TTC549 (cell line): ENCODE data around the gene HLA-DQB1.
"Not testable (repeated sequence)": the region's sequence is repeated elsewhere in the genome, so short reads cannot be mapped to it uniquely, and the experiment has no call there.

Experiments
- FAIRE-seq: peaks from 2 replicates; lab custom pipeline; 2012; peaks lifted over from hg19 to GRCh38; lab: Jason Lieb, UNC

Gene HLA-DQB1

DNA sequence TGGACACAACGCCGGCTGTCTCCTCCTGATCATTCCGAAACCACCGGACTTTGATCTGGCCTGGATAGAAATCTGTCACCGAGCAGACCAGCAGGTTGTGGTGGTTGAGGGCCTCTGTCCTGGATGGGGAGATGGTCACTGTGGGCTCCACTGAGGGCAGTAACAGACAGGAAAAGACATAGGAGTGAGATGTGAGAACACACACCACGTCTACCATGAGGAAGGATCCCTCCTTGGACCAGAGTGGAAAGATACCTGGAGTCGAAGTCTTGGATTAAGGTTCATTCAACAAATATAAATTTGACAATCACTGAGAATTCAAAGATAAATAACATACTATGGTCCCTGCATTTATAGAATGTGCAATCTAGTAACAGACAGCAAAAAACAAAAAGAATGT is 4.4 kb downstream of the HLA-DQB1 start:
- FAIRE-seq: no peak

DNA sequence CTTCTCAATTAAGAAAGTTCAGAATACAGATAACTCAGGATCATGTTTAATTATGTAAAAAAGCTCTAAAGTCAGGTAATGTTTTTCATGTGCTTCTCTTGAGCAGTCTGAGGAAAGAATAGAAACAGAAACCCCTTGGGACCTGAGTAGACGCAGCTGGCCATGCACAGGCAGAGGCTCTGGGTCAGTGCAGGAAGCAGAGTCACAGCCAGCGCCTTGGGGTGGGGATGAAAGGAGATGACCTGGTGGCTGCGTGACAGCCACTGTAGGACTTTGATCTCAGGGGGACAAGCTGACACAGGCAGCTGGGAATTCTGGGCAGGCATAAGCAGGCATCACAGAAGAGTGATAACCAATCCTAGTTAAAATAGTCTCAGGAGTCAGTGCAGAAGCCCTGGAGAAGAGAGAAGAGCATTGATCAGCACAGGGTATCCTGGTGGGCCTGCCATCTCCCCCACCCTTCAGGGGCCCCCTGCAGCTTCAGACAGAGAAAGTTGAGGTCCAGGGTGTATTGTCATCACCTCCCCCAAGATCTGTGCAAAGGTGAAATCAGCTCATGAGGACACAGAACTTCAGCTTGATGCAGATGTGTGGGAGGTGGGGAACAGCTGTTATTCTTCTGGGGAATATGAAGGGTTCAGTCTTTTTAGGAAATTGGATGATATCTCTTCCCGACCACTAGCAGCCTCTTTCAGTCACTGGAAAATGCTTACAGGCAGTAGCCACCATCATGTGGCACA is 6.4 kb downstream of the HLA-DQB1 start:
- no peak for FAIRE-seq

DNA sequence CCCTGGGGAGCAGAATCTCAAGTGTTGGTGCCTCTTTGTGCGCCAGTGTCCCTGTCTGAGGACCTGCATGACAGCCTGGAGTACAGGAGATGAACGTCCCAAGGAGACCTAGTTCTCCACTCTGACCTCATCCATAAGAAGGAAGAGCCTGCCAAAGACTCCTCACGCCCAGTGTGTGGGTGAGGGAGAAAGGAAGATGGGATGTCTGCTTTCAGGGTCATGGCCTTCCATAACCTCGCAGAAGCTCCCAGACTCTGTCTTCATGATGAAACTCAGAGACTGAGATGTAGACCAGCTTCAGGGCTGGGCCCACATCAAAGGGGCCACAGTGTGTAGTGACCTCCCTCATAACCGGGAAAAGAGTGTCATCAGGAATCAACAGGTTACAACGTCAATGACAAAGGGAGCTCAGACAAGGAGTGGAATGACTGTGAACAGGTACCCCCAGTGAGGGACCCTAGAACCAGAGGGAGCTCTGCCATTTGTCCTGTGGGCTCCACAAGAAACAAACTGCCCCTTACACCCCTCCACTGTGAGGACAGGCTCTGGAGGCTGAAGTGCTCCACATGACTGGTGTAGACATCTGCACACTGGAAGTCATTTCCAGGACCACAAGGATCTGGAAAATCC is 8.1 kb downstream of the HLA-DQB1 start:
- FAIRE-seq: no peak

DNA sequence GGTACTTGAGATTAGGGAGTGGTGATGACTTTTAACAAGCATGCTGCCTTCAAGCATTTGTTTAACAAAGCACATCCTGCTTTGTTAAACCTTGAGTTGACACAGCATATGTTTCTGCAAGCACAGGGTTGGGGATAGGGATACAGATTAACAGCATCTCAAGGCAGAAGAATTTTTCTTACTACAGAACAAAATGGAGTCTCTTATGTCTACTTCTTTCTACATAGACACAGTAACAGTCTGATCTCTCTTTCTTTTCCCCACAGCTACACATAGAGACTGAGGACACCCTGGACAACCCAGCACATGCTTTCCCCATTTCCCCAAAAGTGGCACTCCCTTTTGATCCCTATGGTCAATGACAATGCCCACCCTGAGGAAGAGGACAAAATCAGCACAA is 8.6 kb downstream of the HLA-DQB1 start:
- FAIRE-seq: not testable (repeated sequence)

DNA sequence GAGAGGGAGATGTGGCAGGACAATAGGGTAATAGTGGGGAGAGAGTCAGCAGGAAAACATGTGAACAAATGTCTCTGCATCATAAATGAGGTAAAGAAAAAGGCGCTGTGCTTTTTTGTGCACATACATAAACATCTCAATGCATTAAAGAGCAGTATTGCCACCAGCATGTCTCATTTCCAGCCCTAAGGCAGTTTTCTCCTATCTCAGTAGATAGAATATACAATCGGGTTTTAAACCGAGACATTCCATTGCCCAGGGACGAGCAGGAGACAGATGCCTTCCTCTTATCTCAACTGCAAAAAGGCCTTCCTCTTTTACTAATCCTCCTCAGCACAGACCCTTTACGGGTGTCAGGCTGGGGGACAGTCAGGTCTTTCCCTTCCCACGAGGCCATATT is 9.1 kb downstream of the HLA-DQB1 start:
- not testable (repeated sequence) for FAIRE-seq

DNA sequence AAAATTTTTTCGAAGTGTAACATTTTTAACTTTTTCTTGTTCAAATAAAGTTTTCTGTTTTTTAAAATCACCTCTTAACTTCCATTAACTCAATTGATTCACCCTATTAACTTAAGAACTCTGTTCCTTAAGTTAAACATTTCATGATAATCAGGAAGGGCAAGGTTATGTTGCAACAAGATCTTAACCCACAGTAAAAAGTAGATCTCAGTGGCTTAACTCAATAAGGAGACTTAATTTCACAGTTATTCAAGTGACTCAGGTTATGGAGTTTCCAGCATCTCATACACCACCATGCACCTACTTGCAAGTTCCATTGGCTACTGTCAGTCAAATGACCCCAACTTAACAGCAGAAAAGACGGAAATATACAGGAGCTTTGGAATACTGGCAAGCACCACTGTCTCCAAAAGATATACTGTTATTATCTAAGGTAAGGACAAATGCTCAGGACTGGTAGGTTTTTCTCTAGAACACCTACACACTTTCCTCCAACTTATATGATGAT is 11.2 kb downstream of the HLA-DQB1 start:
- FAIRE-seq: no peak

DNA sequence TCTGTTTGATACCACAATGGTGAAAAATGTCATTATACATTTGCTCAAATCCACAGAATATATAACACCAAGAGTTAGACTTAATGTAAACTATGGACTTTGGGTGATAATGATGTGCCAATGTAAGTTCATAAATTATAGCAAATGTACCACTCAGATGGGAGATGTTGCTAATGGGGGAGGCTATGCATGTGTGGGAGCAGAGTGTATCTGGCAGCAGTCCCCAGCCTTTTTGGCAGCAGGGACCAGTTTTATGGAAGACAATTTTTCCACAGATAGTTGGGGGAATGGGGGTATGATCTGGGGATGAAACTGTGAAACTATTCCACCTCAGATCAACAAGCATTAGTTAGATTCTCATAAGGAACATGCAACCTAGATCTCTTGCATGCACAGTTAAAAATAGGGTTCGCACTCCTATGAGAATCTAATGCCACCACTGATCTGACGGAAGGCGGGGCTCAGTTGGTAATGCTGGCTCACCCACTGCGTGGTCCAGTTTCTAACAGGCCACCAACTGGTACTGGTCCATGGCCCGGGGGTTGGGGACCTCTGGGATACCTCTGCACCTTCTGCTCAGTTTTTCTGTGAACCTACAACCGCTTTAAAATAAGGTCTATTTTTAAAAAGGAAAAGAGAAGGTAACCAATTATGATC is 21.3 kb downstream of the HLA-DQB1 start:
- no peak for FAIRE-seq

DNA sequence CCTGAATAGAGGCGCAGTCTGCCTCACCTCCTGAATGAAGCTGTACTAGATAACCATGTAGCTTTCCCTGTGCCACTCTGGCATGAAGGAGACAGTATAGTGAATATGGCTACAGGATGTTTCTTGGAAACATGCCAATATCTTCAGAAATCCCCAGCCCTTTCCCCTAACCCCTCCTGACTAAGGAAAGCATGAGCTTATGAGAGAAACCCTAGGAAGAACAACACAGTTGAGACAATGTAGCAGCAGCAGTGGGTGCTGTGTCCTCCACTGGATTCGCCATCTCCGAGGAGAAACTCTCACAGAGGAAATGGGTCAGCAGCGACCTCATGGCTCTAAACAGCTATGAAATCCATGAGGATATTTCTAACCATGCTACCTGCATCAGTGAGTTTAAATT is 22.6 kb downstream of the HLA-DQB1 start:
- no peak for FAIRE-seq

DNA sequence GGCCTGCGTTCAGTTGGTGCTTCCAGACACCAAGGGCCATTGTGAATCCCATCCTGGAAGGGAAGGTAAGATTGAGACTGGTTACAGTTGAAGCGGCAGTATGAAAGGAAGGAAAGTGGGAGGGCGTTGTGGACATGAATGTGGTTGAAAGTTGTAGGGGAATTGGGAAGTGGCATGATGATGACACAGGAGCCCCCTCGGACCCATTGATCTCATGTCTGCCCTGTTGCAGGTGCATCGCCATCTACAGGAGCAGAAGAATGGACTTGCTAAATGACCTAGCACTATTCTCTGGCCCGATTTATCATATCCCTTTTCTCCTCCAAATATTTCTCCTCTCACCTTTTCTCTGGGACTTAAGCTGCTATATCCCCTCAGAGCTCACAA is 23.7 kb downstream of the HLA-DQB1 start:
- no peak for FAIRE-seq

DNA sequence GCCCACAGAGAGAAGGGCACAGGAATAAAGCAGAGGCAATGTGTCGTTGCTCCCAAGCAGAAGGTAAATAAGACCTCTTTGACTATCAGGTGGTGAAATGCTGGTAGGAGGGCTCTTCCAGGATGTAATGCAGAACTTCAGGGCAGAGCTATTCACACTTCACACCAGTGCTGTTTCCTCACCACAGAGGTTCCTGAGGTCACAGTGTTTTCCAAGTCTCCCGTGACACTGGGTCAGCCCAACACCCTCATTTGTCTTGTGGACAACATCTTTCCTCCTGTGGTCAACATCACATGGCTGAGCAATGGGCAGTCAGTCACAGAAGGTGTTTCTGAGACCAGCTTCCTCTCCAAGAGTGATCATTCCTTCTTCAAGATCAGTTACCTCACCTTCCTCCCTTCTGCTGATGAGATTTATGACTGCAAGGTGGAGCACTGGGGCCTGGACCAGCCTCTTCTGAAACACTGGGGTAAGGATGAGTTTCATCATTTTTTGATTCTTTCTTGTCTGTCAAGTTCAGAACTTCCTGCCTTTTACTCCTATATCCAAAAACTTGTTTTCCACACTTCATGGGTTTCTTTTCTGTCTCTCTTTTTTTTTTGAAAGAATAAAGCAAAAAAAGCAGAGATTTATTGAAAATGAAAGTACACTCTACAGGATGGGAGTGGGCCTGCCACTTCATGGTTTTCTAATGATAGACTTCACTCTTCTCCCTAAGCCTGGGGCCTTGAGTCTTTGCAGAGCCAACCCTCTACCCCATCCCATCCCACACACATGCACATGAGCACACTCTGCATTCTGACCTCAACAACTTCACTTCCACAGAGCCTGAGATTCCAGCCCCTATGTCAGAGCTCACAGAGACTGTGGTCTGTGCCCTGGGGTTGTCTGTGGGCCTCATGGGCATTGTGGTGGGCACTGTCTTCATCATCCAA is 24.4 kb downstream of the HLA-DQB1 start:
- FAIRE-seq: not testable (repeated sequence)

DNA sequence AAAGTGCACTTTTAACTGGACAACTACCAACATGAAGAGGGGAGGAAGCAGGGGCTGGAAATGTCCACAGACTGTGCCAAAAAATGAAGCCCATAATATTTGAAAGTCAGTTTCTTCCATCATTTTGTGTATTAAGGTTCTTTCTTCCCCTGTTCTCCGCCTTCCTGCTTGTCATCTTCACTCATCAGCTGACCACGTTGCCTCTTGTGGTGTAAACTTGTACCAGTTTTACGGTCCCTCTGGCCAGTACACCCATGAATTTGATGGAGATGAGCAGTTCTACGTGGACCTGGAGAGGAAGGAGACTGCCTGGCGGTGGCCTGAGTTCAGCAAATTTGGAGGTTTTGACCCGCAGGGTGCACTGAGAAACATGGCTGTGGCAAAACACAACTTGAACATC is 25.3 kb downstream of the HLA-DQB1 start:
- no peak for FAIRE-seq

DNA sequence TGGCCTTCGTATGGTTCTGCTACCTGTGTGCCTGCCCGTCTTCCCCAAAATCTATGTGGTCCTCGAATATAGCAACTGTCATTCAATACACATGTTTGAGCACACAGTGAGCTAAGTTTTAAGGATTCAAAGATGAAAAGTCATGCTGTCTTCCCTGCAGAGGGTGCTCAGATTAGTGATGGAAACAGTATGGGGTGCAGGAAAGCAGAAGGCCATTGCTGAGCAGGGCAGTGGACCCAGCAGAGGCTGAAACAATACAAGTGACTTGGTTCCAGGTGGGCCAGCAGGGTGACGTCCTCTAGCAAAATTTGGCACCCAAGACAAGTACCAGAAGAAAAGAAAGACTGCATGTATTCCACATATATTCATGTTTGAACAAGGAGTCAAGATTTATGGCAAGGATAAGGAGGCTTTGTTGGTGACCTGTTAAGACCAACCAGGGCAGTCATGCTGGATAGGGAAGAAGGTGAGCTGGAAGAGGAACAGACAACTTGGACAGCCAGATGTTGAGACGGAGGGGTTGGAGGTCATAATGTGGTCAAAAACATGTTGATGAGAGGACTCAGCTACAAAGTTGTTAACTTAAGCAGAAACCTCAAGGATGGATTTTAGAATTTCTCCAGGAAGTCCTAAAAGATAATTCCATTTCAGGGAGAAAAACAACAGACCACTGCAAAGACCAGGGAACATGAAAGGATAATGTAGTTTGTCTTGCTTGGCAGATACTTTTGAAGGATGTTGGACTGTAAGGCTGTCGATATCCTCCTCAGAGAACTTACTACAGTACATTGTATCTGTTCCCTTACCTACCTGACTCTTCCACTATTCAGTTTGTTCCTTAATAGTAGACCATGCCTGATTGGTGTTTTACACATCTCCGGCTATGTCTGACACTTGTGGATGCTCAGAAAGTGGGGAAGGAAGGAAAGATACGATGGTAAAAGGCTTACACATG is 26.7 kb downstream of the HLA-DQB1 start:
- FAIRE-seq: no peak

DNA sequence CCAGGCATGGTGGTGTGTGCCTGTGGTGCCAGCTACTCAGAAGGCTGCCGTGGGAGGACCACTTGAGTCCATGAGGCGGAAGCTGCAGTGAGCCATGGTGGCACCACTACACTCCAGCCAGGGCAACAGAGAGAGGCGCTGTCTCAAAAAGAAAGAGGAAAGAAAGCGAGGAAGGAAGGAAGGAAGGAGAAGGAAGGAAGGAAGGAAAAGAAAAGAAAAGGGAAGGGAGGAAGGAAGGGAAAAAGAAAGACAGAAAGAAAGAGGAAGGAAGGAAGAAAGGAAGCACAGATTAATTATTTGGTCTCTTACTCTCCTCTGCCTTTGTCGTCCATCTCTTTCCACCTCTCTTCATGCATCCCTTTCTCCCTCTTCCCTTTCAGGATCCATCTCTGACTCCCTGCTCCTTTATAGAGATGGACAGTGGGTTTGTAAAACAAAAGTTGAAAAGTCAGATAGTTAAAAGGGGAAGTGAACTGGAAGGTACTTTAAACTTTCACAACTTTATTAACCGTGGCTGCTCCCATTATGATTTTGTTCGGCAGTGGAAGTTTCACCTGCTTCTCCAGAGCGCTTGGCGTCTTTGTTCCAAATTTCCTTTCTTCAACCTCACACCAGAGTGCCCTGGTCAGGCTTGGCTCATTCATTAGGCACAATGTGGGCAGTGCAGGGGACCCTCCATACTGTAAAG is 27.8 kb downstream of the HLA-DQB1 start:
- no peak for FAIRE-seq

DNA sequence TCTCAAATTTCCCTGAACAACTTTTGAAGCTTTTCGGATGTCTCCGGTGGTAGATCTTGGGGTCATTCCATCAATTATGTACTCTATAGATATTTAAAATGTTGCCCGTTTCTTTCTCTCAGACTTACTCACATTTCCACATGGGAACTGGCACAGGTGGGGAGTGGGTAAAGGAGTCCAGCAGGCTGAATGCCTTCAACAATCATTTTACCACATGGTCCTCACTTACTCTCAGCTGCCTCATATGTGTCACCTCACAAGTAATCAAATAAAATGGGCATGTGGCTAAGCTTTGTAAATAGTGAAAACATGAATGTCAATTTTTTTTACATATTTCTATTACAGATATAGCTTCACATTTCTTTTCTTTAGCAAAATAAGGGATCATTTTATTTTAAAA is 28.6 kb downstream of the HLA-DQB1 start:
- no peak for FAIRE-seq

DNA sequence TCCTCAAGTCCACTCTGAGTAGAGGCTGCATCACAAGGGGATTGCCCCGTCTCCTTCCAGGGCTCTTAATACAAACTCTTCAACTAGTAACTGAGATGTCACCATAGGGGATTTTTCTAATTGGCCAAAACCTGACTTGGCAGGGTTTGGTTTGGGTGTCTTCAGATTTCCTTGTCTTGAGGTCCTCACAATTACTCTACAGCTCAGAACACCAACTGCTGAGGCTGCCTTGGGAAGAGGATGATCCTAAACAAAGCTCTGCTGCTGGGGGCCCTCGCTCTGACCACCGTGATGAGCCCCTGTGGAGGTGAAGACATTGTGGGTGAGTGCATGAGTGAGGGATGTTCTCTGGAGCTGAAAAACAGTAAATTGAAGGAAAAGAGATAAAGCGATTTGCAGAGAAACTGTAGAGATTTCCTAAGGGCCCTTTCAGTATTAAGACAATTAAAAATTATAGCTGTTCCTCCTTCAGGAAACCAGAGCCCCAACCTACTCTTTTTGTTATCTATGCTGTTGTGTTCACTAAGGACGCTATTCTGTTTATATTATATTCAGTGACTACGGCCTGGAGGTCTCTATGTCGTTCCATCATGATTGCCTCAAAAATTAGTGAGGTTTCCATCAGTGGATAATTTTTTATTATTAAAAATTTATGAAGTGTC is 29.1 kb downstream of the HLA-DQB1 start, which contains the start of gene HLA-DQA1:
TSS of gene HLA-DQA1 (plus strand) at position 188 of the 662 bp plus-strand sequence. CDS start at position 241, 53 bp downstream.
- no peak for FAIRE-seq

DNA sequence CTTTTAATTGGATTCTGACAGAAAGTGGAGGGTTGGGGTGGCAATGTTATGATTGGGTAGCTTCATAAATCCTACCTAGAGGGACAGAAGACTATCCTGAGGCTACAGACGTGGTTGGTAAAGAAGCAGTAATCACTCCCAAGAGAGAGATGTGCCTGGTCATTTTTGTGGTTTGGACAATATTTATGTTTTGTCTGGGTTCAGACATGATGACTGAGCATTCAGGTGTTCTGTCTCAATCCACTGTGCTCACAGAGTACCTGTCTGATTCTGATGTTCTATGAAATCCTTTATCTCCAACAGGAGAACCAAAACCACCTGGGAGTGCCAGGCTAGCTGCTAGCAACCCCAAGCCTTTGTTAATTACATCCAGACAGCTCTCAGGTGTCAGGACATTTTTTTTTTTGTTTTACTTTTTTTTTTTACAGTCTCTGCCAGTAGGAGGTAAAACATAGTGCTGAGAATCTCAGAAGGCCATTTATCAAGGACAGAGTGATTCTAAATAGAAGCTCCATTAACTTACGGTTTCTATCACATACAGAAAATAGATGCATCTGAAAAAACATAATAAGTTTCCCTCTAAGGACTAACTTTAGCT is 30.8 kb downstream of the HLA-DQB1 start:
- no peak for FAIRE-seq

DNA sequence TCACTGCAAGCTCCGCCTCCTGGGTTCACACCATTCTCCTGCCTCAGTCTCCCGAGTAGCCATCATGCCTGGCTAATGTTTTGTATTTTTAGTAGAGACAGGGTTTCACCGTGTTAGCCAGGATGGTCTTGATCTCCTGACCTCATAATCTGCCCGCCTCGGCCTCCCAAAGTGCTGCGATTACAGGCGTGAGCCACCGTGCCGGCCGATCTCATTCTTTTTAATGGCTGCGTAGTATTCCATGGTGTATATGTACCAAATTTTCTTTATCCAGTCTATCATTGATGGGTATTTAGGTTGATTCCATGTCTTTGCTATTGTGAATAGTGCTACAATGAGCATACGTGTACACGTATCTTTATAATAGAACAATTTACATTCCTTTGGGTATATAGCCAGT is 36.7 kb downstream of the HLA-DQB1 start:
- not testable (repeated sequence) for FAIRE-seq

DNA sequence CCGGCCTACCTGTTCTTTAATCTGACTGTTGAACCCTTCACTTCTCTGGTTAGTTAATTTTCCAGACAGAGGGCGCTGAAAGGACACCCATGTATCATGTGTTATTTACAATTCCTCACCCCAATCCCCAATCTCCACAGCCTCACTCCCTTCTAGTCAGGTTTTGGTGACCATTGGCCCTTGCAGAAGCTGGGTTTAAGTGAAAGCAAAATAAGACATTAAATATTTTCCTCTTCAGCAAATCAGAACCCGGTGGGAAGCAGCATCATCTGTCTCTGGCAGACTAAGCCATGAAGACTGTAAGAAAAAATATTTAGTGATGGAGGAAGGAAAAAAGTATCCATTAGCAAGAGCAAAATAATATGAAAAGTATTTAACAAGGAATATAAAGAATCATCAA is 38.6 kb downstream of the HLA-DQB1 start:
- peak; percentile 79 for FAIRE-seq

DNA sequence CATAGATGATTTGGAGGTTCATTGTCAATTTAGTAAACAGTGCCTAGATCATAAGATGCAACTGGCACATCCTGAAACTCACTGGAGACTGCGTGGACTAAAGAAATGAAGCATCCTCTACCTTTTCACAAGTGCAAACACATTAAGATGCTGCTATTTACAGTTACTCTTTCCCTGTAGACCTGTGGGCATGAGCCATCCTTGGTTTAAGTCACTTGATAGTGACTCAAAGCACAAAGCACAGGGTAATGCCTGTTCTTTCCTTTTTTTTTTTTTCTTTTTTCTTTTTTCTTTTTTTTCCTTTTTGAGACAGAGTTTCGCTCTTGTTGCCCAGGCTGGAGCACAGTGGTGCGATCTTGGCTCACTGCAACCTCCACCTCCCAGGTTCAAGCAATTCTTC is 39.2 kb downstream of the HLA-DQB1 start:
- no peak for FAIRE-seq
